HCT116 (cell line): Measurements from ENCODE around the gene ATP6AP1. TPM values are rescaled to one million over a fixed set of nuclear protein-coding genes. Genes with fewer than 3 reads are reported as not detected.

ENCODE experiments used
- ATAC-seq: fragments of 200-7000 bp; cut with Tn5 transposase; 2 replicates; pipeline ENCODE4 v1.9.1; 2020; ENCODE audit warnings: mild to moderate bottlenecking, moderate library complexity
- BruUV-seq: library from RNA; stranded (reverse); fragments of 400-500 nt; replicated peaks from 2 replicates; lab custom pipeline; 2021; lab: Mats Ljungman, UMichigan
- CTCF ChIA-PET: fragments of 300-600 bp; sonication (Branson Sonifier 250); formaldehyde crosslinking; loops from one replicate; lab custom pipeline; 2021; ENCODE audit warnings: antibody characterized with exemption; lab: Charles Lee
- POLR2A ChIA-PET: fragments of 300-600, 350-600 bp; sonication (Branson Sonifier 250); formaldehyde crosslinking; loops from one replicate; lab custom pipeline; 2021; ENCODE audit warnings: antibody characterized with exemption; lab: Charles Lee
- RAD21 ChIA-PET, 2 experiments: fragments of 300-600 bp; sonication (Branson Sonifier 250); formaldehyde crosslinking; loops; one replicate each; lab custom pipeline; 2023; ENCODE audit warnings: low total read pairs in 2 of 2; ENCODE audit not compliant: uncharacterized antibody in 2 of 2, unreplicated experiment in 2 of 2, low non-redundant PET in 1 of 2; lab: Charles Lee
- DNase-seq: peaks from one replicate; pipeline ENCODE4 v3.0.0-alpha.2; 2010; ENCODE audit warnings: low read depth, low spot score
- H2AFZ ChIP-seq: fragments of 200-600 bp; shearing (Covaris generic), sonication (generic); 2 replicates; pipeline ENCODE4 v1.6.1; 2017; ENCODE audit warnings: low read depth, mixed run types, mixed read lengths, antibody characterized with exemption, low read length; ENCODE audit not compliant: poor library complexity, severe bottlenecking
- H3K27ac ChIP-seq: 2 replicates; pipeline ENCODE4 v1.5.1; 2012; ENCODE audit warnings: low read depth, low read length
- H3K27me3 ChIP-seq: fragments of 200-600 bp; sonication (generic); 2 replicates; pipeline ENCODE4 v1.6.1; 2016; ENCODE audit warnings: mixed run types, low read length, mixed read lengths; ENCODE audit not compliant: insufficient read depth
- H3K36me3 ChIP-seq, 2 experiments: fragments of 200-500 bp in 1 of 2; fragments of 200-600 bp in 1 of 2; sonication (Bioruptor generic) in 1 of 2; sonication (generic) in 1 of 2; 2 replicates each; pipeline versions ENCODE4 v1.5.1 to v1.6.1; 2014 to 2016; ENCODE audit warnings: low read length in 2 of 2, inconsistent platforms in 1 of 2, mixed read lengths in 1 of 2, mixed run types in 1 of 2; ENCODE audit not compliant: insufficient read depth in 2 of 2, control insufficient read depth in 1 of 2
- H3K4me1 ChIP-seq, 2 experiments: fragments of 200-600 bp in 1 of 2; sonication (generic) in 1 of 2; 2 replicates each; pipeline versions ENCODE4 v1.5.1 to v1.6.1; 2012 to 2017; ENCODE audit warnings: low read length in 2 of 2, inconsistent platforms in 1 of 2, mild to moderate bottlenecking in 1 of 2, mixed read lengths in 1 of 2, mixed run types in 1 of 2, moderate library complexity in 1 of 2; ENCODE audit not compliant: insufficient read depth in 2 of 2, control insufficient read depth in 1 of 2
- H3K4me2 ChIP-seq: fragments of 200-600 bp; sonication (generic); 2 replicates; pipeline ENCODE4 v1.6.1; 2017; ENCODE audit warnings: mixed run types, low read length, mixed read lengths
- H3K4me3 ChIP-seq, 2 experiments: fragments of 200-600 bp in 1 of 2; sonication (generic) in 1 of 2; replicated peaks in 1 of 2; 2 replicates each; pipeline ENCODE4 v1.5.1; 2011 to 2016; ENCODE audit warnings: low read length in 2 of 2, control low read depth in 1 of 2, low read depth in 1 of 2, mild to moderate bottlenecking in 1 of 2, mixed read lengths in 1 of 2, mixed run types in 1 of 2
- H3K79me2 ChIP-seq: fragments of 200-600 bp; sonication (generic); 2 replicates; pipeline ENCODE4 v1.6.1; 2017; ENCODE audit warnings: mild to moderate bottlenecking, mixed run types, low read length, moderate library complexity, mixed read lengths; ENCODE audit not compliant: insufficient read depth
- H3K9ac ChIP-seq: fragments of 200-600 bp; sonication (generic); 2 replicates; pipeline ENCODE4 v1.6.1; 2016; ENCODE audit warnings: low read length, mixed read lengths
- H3K9me2 ChIP-seq: fragments of 200-600 bp; sonication (generic), shearing (Covaris generic); 2 replicates; pipeline ENCODE4 v1.6.1; 2017; ENCODE audit warnings: mixed run types, mild to moderate bottlenecking, moderate library complexity; ENCODE audit not compliant: insufficient read depth
- H3K9me3 ChIP-seq, 2 experiments: fragments of 200-500 bp in 1 of 2; fragments of 200-600 bp in 1 of 2; sonication (Bioruptor generic) in 1 of 2; sonication (generic) in 1 of 2; 2 replicates each; pipeline ENCODE4 v1.6.1; 2014 to 2017; ENCODE audit warnings: low read length in 2 of 2, mixed read lengths in 2 of 2, inconsistent platforms in 1 of 2, low read depth in 1 of 2, mild to moderate bottlenecking in 1 of 2, mixed run types in 1 of 2, moderate library complexity in 1 of 2; ENCODE audit not compliant: control insufficient read depth in 1 of 2, insufficient read depth in 1 of 2
- H4K20me1 ChIP-seq: fragments of 200-600 bp; sonication (generic), shearing (Covaris generic); 2 replicates; pipeline ENCODE4 v1.6.1; 2017; ENCODE audit warnings: mixed run types, mild to moderate bottlenecking, moderate library complexity; ENCODE audit not compliant: insufficient read depth
- CEBPB ChIP-seq: IDR thresholded peaks from 2 replicates; pipeline ENCODE4 v1.6.1; 2012; ENCODE audit warnings: low read depth
- EGR1 ChIP-seq: IDR thresholded peaks from 2 replicates; pipeline ENCODE4 v1.6.1; 2012; ENCODE audit warnings: low read depth
- ELF1 ChIP-seq: IDR thresholded peaks from 2 replicates; pipeline ENCODE4 v1.6.1; 2012; ENCODE audit warnings: low read depth, borderline replicate concordance
- EZH2phosphoT487 ChIP-seq: fragments of 200-600 bp; IDR thresholded peaks from 2 replicates; pipeline ENCODE4 v1.6.1; 2018; ENCODE audit warnings: antibody characterized with exemption, borderline replicate concordance
- JUND ChIP-seq: IDR thresholded peaks from 2 replicates; pipeline ENCODE4 v1.6.1; 2012
- POLR2AphosphoS5 ChIP-seq: IDR thresholded peaks from 2 replicates; pipeline ENCODE4 v1.6.1; 2011; ENCODE audit warnings: mild to moderate bottlenecking, low read depth, low read length, moderate library complexity
- RAD21 ChIP-seq: IDR thresholded peaks from 2 replicates; pipeline ENCODE4 v1.6.1; 2012; ENCODE audit warnings: low read depth, mild to moderate bottlenecking
- SP1 ChIP-seq: IDR thresholded peaks from 2 replicates; pipeline ENCODE4 v1.6.1; 2012; ENCODE audit warnings: low read depth
- TCF7L2 ChIP-seq: IDR thresholded peaks from 2 replicates; pipeline ENCODE4 v1.7.0; 2011; ENCODE audit warnings: borderline replicate concordance, inconsistent platforms; ENCODE audit not compliant: insufficient read depth, insufficient read length; ENCODE audit errors: extremely low read depth
- ZNF274 ChIP-seq: fragments of 200-500 bp; sonication (Bioruptor generic); IDR thresholded peaks from 2 replicates; pipeline ENCODE4 v1.6.1; 2014; ENCODE audit warnings: mild to moderate bottlenecking, low read depth, low read length, inconsistent platforms
- intact Hi-C: fragments of 100-400 bp; cut with micrococcal nuclease; formaldehyde crosslinking; loops from 2 replicates; pipeline ENCODE4 v1.10.0; 2022
- total RNA-seq: library from RNA; stranded (reverse); gene quantifications from one replicate; pipeline ENCODE4 v1.2.1, GENCODE V29; 2021; ENCODE audit not compliant: unreplicated experiment
- TF ChIP-seq, protein P1 (sequence below): IDR thresholded peaks from 2 replicates; pipeline ENCODE4 v1.6.1; 2012
- TF ChIP-seq, protein P2 (sequence below): IDR thresholded peaks from 2 replicates; pipeline ENCODE4 v1.6.1; 2012; ENCODE audit warnings: low read depth
- TF ChIP-seq, protein P3 (sequence below): IDR thresholded peaks from 2 replicates; pipeline ENCODE4 v1.6.1; 2012

The ATP6AP1 gene
- total RNA-seq, 1 experiment from 2014 or later, result 53.4 TPM

DNA sequence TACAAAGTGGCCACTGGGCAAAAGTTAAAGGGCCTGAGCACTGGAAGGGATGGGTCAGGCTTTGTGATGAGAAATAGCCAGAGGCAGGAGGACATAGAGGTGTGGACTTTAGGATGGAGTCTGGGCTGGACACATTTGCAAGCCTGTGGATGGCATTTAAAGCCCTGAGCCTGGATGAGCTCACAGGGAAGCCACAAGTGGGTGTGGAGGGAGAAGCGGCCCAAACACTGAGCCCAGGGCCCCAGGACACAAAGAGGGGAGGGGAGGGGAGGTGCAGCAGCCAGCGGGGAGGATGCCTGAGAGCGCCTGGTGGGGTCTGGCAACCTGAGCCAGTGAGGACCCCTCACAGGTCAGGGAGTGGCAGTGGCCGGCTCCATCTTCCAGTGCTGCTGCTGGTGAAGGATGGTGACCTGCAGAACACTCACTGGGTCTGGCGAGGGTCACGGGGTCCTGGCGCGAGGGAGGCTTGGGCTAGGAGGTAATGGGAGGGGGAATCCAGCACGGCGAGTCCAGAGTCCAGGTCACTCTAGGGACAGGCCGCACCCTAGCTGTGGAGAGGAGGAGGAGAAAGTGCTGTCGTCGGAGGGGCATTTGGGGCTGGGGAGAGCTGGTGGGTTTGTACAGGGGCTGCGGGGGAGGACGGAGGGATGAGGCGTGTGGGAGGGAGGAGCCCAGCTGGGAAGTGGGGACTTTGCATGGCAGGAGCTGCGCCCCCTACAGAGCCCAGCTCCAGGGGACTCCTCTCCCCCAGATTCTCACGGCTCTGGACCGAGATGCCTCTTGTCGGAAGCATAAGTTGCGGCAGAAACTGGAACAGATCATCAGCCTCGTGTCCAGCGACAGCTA, 43.6 kb downstream of the ATP6AP1 start:
- Histone ChIP-seq H3K36me3 (no peaks in the 10 kb centered on the region; a peak in 1 of 4 replicates), H4K20me1 (no peaks in the 10 kb centered on the region), H3K4me1 (no peaks in the 10 kb centered on the region), H3K9me3 (no peaks in the 10 kb centered on the region), H3K27ac (no peak overlapping the region), H3K4me3 (no peak overlapping the region), H2AFZ (no peak overlapping the region), H3K4me2 (no peak overlapping the region), H3K79me2 (no peaks in the 10 kb centered on the region), H3K9ac (no peak overlapping the region), H3K27me3 (no peaks in the 10 kb centered on the region), H3K9me2 (no peaks in the 10 kb centered on the region)
- ChIA-PET POLR2A (no interaction called here), RAD21 (no interaction called here), CTCF (no interaction called here)
- ATAC-seq (no peak), DNase-seq (no peak)
- BruUV-seq, result no TSS peak
- intact Hi-C loops, result no loop called here
- TF ChIP-seq POLR2AphosphoS5 (no peak), ELF1 (no peak), EZH2phosphoT487 (no peak), TCF7L2 (no peak), CEBPB (no peak), JUND (no peak), RAD21 (no peak), SP1 (no peak), EGR1 (no peak), ZNF274 (no peak)
- TF ChIP-seq, protein P1, sequence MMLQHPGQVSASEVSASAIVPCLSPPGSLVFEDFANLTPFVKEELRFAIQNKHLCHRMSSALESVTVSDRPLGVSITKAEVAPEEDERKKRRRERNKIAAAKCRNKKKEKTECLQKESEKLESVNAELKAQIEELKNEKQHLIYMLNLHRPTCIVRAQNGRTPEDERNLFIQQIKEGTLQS, result no peak
- TF ChIP-seq, protein P2, sequence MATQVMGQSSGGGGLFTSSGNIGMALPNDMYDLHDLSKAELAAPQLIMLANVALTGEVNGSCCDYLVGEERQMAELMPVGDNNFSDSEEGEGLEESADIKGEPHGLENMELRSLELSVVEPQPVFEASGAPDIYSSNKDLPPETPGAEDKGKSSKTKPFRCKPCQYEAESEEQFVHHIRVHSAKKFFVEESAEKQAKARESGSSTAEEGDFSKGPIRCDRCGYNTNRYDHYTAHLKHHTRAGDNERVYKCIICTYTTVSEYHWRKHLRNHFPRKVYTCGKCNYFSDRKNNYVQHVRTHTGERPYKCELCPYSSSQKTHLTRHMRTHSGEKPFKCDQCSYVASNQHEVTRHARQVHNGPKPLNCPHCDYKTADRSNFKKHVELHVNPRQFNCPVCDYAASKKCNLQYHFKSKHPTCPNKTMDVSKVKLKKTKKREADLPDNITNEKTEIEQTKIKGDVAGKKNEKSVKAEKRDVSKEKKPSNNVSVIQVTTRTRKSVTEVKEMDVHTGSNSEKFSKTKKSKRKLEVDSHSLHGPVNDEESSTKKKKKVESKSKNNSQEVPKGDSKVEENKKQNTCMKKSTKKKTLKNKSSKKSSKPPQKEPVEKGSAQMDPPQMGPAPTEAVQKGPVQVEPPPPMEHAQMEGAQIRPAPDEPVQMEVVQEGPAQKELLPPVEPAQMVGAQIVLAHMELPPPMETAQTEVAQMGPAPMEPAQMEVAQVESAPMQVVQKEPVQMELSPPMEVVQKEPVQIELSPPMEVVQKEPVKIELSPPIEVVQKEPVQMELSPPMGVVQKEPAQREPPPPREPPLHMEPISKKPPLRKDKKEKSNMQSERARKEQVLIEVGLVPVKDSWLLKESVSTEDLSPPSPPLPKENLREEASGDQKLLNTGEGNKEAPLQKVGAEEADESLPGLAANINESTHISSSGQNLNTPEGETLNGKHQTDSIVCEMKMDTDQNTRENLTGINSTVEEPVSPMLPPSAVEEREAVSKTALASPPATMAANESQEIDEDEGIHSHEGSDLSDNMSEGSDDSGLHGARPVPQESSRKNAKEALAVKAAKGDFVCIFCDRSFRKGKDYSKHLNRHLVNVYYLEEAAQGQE, result no peak
- TF ChIP-seq, protein P3, sequence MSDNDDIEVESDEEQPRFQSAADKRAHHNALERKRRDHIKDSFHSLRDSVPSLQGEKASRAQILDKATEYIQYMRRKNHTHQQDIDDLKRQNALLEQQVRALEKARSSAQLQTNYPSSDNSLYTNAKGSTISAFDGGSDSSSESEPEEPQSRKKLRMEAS, result no peak
